ENCODE measurements around the gene OR10H4.

DNA sequence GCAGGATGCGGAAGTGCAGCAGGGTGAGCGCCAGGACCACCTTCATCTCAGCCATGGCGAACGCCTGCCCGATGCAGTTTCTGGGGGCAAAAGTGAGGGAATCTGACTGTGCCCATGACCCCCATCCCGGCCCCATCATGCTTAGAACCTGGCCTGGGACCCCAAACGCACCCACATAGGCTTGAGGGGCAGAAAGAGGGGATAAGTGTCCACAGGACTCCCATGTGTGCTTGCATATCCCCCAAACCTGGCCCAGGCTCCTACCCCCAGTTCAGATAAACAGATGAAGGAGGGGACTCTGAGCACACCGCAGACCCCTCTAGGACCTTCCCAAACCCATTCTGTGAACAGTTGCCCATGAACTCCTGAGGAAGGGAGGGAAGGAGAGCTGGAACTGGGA lies 35.0 kb upstream of the OR10H4 start:
- TF ChIP-seq, protein P1, sequence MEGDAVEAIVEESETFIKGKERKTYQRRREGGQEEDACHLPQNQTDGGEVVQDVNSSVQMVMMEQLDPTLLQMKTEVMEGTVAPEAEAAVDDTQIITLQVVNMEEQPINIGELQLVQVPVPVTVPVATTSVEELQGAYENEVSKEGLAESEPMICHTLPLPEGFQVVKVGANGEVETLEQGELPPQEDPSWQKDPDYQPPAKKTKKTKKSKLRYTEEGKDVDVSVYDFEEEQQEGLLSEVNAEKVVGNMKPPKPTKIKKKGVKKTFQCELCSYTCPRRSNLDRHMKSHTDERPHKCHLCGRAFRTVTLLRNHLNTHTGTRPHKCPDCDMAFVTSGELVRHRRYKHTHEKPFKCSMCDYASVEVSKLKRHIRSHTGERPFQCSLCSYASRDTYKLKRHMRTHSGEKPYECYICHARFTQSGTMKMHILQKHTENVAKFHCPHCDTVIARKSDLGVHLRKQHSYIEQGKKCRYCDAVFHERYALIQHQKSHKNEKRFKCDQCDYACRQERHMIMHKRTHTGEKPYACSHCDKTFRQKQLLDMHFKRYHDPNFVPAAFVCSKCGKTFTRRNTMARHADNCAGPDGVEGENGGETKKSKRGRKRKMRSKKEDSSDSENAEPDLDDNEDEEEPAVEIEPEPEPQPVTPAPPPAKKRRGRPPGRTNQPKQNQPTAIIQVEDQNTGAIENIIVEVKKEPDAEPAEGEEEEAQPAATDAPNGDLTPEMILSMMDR (IDR thresholded peaks at IDR 0.05), result no peak
- no peak for TF ChIP-seq POLR2A (IDR thresholded peaks at IDR 0.05)
